Sigmoid colon (tissue), 7 donors: ENCODE results near the gene ZNF426. TPM values are rescaled to one million over a fixed set of nuclear protein-coding genes. Genes with fewer than 3 reads are reported as not detected.

ENCODE experiments used
- DNase-seq: peaks from one replicate; pipeline ENCODE4 v3.0.0-alpha.2; 2019
- H3K27ac ChIP-seq, 4 donors: fragments of 200-600 bp; sonication (generic); one replicate each; pipeline ENCODE4 v1.5.1; 2016 to 2019; ENCODE audit warnings: mild to moderate bottlenecking in 1 of 4
- H3K27me3 ChIP-seq, 3 donors: fragments of 200-600 bp; sonication (generic); one replicate each; pipeline ENCODE4 v1.5.1; 2019; ENCODE audit warnings: mild to moderate bottlenecking in 1 of 3
- H3K36me3 ChIP-seq, 4 donors: fragments of 200-600 bp; sonication (generic); one replicate each; pipeline ENCODE4 v1.5.1; 2016 to 2019
- H3K4me1 ChIP-seq, 4 donors: fragments of 200-600 bp; sonication (generic); one replicate each; pipeline ENCODE4 v1.5.1; 2017 to 2019
- H3K4me3 ChIP-seq, 4 donors: fragments of 200-600 bp; sonication (generic); one replicate each; pipeline ENCODE4 v1.5.1; 2017 to 2019; ENCODE audit warnings: mild to moderate bottlenecking in 2 of 4, moderate library complexity in 1 of 4
- H3K9me3 ChIP-seq, 4 donors: fragments of 200-600 bp in 3 of 4; sonication (generic) in 3 of 4; one replicate each; pipeline versions ENCODE4 v1.5.1 to v1.6.1; 2013 to 2019
- EP300 ChIP-seq, 4 donors: sonication (generic); formaldehyde crosslinking; IDR thresholded peaks; one replicate each; pipeline ENCODE4 v1.6.1; 2017; ENCODE audit warnings: antibody characterized with exemption in 4 of 4
- POLR2A ChIP-seq, 2 donors: fragments of 450-650 bp; IDR thresholded peaks; one replicate each; pipeline ENCODE4 v1.6.1; 2016; ENCODE audit warnings: antibody characterized with exemption in 2 of 2, mild to moderate bottlenecking in 2 of 2, moderate library complexity in 2 of 2
- POLR2AphosphoS5 ChIP-seq, 4 donors: sonication (generic); formaldehyde crosslinking; IDR thresholded peaks; one replicate each; pipeline ENCODE4 v1.6.1; 2017; ENCODE audit warnings: antibody characterized with exemption in 4 of 4
- WGBS, 2 donors: extraction: QIAGEN DNeasy Blood & Tissue Kit; methylation state at CpG; one replicate each; pipeline ENCODE4 v1.1.7; 2013; 5-methylcytosine and 5-hydroxymethylcytosine counted together
- intact Hi-C: fragments of 100-400 bp; cut with DNase I; formaldehyde crosslinking; loops from one replicate; pipeline ENCODE4 v1.15.1; 2023
- polyA plus RNA-seq, 3 donors: library from polyadenylated mRNA; stranded (reverse); fragments of 200-250 nt; gene quantifications; one replicate each; pipeline ENCODE4 v1.2.3, GENCODE V29; 2013
- total RNA-seq, 4 donors: library from RNA; depleted of rRNA; stranded (reverse); fragments of >200 nt; gene quantifications; one replicate each; pipeline ENCODE4 v1.1.0, GENCODE V29; 2016
- TF ChIP-seq, protein P1 (sequence below), 4 experiments: fragments of 450-650 bp in 3 of 4; fragments of 200-600 bp in 1 of 4; IDR thresholded peaks; one replicate each; pipeline ENCODE4 v1.5.1; 2016 to 2019; ENCODE audit warnings: antibody characterized with exemption in 4 of 4, mild to moderate bottlenecking in 3 of 4, moderate library complexity in 2 of 4
- donor health status: healthy with polysubstance abuse.
- donor health status: Bipolar disorder and iron deficiency.
- donor health status: healthy.

The ZNF426 gene
- total and polyA plus RNA-seq, 7 donors: 1.2 to 18.1 (median 11.4) TPM

DNA sequence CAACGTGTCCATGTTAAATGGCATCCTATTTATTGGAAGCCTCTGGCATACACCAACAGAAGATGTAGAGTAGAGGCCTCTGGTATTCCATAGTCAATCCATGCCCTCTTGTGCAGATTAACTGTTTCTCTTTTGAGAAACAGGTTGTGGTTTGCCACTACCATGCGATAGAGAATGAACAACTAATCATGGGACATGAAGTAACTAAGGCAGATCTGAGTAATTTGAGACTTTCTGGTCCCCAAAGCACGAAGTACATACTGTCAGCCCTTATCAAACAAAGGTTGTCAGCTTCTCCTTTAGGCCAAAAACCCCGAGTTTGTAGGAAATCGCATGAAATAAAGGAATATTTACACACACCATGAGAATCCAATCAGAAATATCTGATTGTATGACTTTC lies 42.3 kb upstream of the ZNF426 start:
- intact Hi-C loops: loop anchor here (5.0 kb wide), 3 partner anchors 43 to 258 kb away; partner anchors contain the start of genes ZNF266, ZNF426 and ZNF559
- H3K27ac ChIP-seq: no peak overlapping the region
- H3K4me3 ChIP-seq: no peak overlapping the region
- peaks cover 0 to 18% (median 8%) of the 10 kb centered on the region in 4 donors for H3K9me3 ChIP-seq
- TF ChIP-seq, protein P1, sequence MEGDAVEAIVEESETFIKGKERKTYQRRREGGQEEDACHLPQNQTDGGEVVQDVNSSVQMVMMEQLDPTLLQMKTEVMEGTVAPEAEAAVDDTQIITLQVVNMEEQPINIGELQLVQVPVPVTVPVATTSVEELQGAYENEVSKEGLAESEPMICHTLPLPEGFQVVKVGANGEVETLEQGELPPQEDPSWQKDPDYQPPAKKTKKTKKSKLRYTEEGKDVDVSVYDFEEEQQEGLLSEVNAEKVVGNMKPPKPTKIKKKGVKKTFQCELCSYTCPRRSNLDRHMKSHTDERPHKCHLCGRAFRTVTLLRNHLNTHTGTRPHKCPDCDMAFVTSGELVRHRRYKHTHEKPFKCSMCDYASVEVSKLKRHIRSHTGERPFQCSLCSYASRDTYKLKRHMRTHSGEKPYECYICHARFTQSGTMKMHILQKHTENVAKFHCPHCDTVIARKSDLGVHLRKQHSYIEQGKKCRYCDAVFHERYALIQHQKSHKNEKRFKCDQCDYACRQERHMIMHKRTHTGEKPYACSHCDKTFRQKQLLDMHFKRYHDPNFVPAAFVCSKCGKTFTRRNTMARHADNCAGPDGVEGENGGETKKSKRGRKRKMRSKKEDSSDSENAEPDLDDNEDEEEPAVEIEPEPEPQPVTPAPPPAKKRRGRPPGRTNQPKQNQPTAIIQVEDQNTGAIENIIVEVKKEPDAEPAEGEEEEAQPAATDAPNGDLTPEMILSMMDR (IDR thresholded peaks at IDR 0.05): no peak
- TF ChIP-seq EP300 (IDR thresholded peaks at IDR 0.05) (no peak), POLR2A (IDR thresholded peaks at IDR 0.05) (no peak), POLR2AphosphoS5 (IDR thresholded peaks at IDR 0.05) (no peak)
- no peaks in the 10 kb centered on the region for H3K27me3 ChIP-seq
- peaks cover 0 to 6% (median 0%) of the 10 kb centered on the region in 4 donors for H3K36me3 ChIP-seq
- WGBS, 2 donors: 88 to 94% methylated on average over 5 of the region's 5 CpGs
- no peak for DNase-seq
- H3K4me1 ChIP-seq: peaks cover 0 to 22% (median 17%) of the 10 kb centered on the region in 4 donors

DNA sequence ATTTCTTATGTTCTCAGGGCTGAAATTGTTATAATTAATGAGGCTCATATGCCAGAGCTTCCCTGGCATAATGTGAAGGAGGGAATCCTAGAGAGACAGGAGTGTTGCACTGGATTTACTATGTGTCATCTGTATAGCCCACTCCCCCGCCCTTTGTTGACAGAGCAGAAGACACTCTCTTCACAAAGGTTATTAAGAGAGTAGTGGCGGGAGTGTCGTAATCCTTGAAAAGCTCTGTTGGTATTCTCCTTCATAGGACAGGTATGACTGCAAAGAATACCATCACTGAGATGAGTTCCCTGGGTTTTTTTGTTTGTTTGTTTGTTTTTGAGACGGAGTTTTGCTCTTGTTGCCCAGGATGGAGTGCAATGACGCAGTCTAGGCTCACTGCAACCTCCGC lies 31.8 kb upstream of the ZNF426 start:
- intact Hi-C loops: no loop called here
- H3K4me1 ChIP-seq: no peaks in the 10 kb centered on the region
- TF ChIP-seq POLR2AphosphoS5 (IDR thresholded peaks at IDR 0.05): no peak
- TF ChIP-seq POLR2A (IDR thresholded peaks at IDR 0.05): no peak
- no peak for TF ChIP-seq EP300 (IDR thresholded peaks at IDR 0.05)
- TF ChIP-seq, protein P1 (IDR thresholded peaks at IDR 0.05): no peak

DNA sequence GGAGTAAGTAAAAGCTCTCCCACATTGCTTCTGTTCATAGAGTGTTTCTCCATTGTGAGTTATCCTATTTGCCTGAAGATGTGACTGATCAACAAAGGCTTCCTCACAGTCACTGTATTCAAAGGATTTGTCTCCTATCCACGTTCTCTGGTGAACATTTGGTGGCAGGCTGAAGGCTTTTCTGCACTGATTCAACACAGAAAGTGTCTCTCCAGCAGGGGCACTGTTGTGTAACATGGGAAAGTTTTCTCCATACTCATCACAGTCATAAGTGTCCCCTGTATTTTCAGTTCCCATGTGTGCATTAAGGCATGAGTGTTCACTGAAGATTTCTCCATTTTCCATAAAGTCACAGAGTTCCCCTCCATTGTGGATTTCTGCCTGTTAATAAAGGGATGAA lies 28.3 kb upstream of the ZNF426 start:
- Histone ChIP-seq H3K4me3 (no peak overlapping the region), H3K4me1 (no peaks in the 10 kb centered on the region), H3K27me3 (no peaks in the 10 kb centered on the region), H3K27ac (no peak overlapping the region), H3K36me3 (peaks cover 31 to 81% (median 65%) of the 10 kb centered on the region in 4 donors), H3K9me3 (peaks cover 47 to 86% (median 78%) of the 10 kb centered on the region in 4 donors)
- TF ChIP-seq, protein P1 (IDR thresholded peaks at IDR 0.05): no peak
- TF ChIP-seq POLR2A (IDR thresholded peaks at IDR 0.05) (no peak), EP300 (IDR thresholded peaks at IDR 0.05) (no peak), POLR2AphosphoS5 (IDR thresholded peaks at IDR 0.05) (no peak)
- 98 to 99% methylated on average over 1 of the region's 1 CpG for WGBS, 2 donors
- intact Hi-C loops: no loop called here
- no peak for DNase-seq

More for the DNA sequence above, 31.8 kb upstream of the ZNF426 start:
- Histone ChIP-seq H3K4me3 (no peak overlapping the region), H3K36me3 (peaks cover 29 to 47% (median 40%) of the 10 kb centered on the region in 4 donors), H3K27ac (no peak overlapping the region), H3K9me3 (peaks cover 44 to 86% (median 78%) of the 10 kb centered on the region in 4 donors), H3K27me3 (no peaks in the 10 kb centered on the region)
- DNase-seq: no peak
- 97 to 98% methylated on average over 6 of the region's 6 CpGs for WGBS, 2 donors

DNA sequence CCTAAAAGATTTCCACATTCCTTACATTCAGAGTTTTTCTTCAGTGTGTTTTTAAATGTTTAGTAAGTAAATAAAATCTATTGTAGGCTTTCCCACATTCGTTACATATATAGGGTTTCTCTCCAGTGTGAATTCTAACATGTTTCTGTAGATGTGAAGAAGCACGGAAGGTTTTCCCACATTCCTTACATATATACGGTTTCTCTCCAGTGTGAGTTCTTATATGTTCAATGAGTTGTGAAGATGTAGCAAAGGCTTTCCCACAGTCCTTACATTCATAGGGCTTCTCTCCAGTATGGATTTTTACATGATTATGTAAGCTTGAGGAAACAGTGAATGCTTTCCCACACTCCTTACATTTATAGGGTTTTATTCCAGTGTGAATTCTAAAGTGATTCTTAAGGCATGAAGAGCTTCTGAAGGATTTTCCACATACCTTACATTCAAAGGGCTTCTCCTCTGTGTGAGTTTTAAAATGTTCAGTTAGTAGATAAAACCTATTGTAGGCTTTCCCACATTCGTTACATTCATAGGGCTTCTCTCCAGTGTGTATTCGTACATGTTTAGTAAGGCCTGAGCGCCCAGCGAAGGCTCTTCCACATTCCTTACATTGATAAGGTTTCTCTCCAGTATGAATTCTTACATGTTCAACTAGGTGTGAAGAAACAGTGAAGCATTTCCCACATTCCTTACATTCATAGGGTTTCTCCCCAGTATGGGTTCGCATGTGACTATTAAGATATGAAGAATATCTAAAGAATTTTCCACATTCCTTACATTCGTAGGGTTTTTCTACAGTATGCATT lies 27.7 kb upstream of the ZNF426 start:
- no peak overlapping the region for H3K4me3 ChIP-seq
- intact Hi-C loops: no loop called here
- no peak overlapping the region for H3K27ac ChIP-seq
- H3K9me3 ChIP-seq: peaks cover 47 to 84% (median 77%) of the 10 kb centered on the region in 4 donors
- no peak for TF ChIP-seq EP300 (IDR thresholded peaks at IDR 0.05)
- TF ChIP-seq, protein P1 (IDR thresholded peaks at IDR 0.05): no peak
- no peak for TF ChIP-seq POLR2AphosphoS5 (IDR thresholded peaks at IDR 0.05)
- no peak for TF ChIP-seq POLR2A (IDR thresholded peaks at IDR 0.05)
- no peaks in the 10 kb centered on the region for H3K27me3 ChIP-seq
- DNase-seq: no peak
- H3K4me1 ChIP-seq: no peaks in the 10 kb centered on the region
- 98% methylated on average over 9 of the region's 9 CpGs for WGBS, 2 donors
- H3K36me3 ChIP-seq: peaks cover 35 to 88% (median 70%) of the 10 kb centered on the region in 4 donors
